Suprapubic skin (tissue), 3 donors: ENCODE results near the gene RBMS3.

Source experiments
- EP300 ChIP-seq: sonication (generic); formaldehyde crosslinking; IDR thresholded peaks from one replicate; pipeline ENCODE4 v1.6.1; 2017; ENCODE audit warnings: antibody characterized with exemption
- POLR2A ChIP-seq, 2 donors: fragments of 450-650 bp; IDR thresholded peaks; one replicate each; pipeline ENCODE4 v1.6.1; 2017; ENCODE audit warnings: antibody characterized with exemption in 2 of 2, mild to moderate bottlenecking in 2 of 2, moderate library complexity in 2 of 2
- TF ChIP-seq, protein P1 (sequence below), 2 donors: fragments of 200-600 bp in 1 of 2; fragments of 450-650 bp in 1 of 2; sonication (generic) in 1 of 2; IDR thresholded peaks; one replicate each; pipeline ENCODE4 v1.5.1; 2016 to 2019; ENCODE audit warnings: antibody characterized with exemption in 2 of 2, mild to moderate bottlenecking in 1 of 2, moderate library complexity in 1 of 2

DNA sequence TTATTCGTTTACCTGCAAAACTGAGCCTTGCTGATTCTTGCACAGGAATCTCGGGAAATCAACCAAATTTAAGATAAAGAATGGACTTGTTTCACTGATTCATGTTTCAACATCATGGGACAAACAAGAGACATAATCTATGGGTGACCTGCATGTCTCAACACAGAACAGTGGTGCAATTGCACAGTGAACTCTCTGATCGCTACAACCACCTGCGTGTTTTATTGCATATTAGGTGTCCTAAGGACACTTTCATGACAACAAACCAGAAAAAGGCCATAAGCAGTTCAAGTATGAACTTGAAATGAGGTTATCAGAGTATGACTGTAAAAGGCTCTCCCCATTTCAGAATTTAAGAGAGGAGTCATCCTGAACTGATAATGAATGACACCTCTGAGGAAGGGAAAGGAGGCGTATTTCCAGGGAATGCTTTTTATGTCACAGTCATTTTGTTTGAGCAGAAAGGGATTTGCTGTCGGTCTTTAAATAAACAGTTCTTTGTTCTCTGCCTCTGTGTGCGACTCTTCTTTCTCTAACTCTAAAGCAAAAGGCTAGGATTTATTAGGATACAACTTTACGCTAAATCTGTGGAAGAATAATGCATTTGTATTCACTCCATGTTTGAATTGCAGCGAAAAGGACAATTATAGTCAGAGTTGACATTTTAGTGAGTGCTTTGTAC lies 167.2 kb downstream of the RBMS3 start:
- TF ChIP-seq POLR2A (IDR thresholded peaks at IDR 0.05) (no peak), EP300 (no peak)
- TF ChIP-seq, protein P1, sequence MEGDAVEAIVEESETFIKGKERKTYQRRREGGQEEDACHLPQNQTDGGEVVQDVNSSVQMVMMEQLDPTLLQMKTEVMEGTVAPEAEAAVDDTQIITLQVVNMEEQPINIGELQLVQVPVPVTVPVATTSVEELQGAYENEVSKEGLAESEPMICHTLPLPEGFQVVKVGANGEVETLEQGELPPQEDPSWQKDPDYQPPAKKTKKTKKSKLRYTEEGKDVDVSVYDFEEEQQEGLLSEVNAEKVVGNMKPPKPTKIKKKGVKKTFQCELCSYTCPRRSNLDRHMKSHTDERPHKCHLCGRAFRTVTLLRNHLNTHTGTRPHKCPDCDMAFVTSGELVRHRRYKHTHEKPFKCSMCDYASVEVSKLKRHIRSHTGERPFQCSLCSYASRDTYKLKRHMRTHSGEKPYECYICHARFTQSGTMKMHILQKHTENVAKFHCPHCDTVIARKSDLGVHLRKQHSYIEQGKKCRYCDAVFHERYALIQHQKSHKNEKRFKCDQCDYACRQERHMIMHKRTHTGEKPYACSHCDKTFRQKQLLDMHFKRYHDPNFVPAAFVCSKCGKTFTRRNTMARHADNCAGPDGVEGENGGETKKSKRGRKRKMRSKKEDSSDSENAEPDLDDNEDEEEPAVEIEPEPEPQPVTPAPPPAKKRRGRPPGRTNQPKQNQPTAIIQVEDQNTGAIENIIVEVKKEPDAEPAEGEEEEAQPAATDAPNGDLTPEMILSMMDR (IDR thresholded peaks at IDR 0.05), result no peak
